Measurements from ENCODE around the gene RBM33. TPM values are rescaled to one million over a fixed set of nuclear protein-coding genes. Genes with fewer than 3 reads are reported as not detected.

Gene RBM33
- total and polyA plus RNA-seq, 9 of the 15 experiments (the other 6 are each of a cell fraction or from before 2014, with no cell fraction given): 4.4 to 80.7 (median 27.3) TPM

- TF ChIP-seq CBX3 (IDR thresholded peaks at IDR 0.05; ENCODE audit: borderline replicate concordance in 1 of 2, low read length in 2 of 2) (peak in 1 of 2 experiments; percentile 43; a peak in 1 of 3 replicates), XRCC4 (IDR thresholded peaks at IDR 0.05; ENCODE audit: extremely low read depth, insufficient read depth, insufficient read length) (no peak), THAP7 (CRISPR knock-in tag; IDR thresholded peaks at IDR 0.05) (no peak), CHD4 (IDR thresholded peaks at IDR 0.05; ENCODE audit: insufficient read depth, insufficient replicate concordance, low read depth, low read length, poor library complexity, severe bottlenecking) (no peak), PRPF4 (IDR thresholded peaks at IDR 0.05; ENCODE audit: insufficient read depth, low read depth, low read length, poor library complexity, severe bottlenecking) (peak; percentile 43), HDAC3 (IDR thresholded peaks at IDR 0.05; ENCODE audit: borderline replicate concordance, partially characterized antibody) (no peak), WHSC1 (IDR thresholded peaks at IDR 0.05; ENCODE audit: low read length) (no peak), ZNF347 (CRISPR knock-in tag; IDR thresholded peaks at IDR 0.05; ENCODE audit: low read depth) (no peak), ZNF408 (CRISPR knock-in tag; IDR thresholded peaks at IDR 0.05; ENCODE audit: low read depth) (no peak), NCOR1 (IDR thresholded peaks at IDR 0.05) (no peak), THRB (CRISPR knock-in tag; conservative IDR thresholded peaks at IDR 0.05) (peak; percentile 63; the same call in 1 of the 2 replicates), SUPT5H (IDR thresholded peaks at IDR 0.05) (peak; percentile 90), FUS (optimal IDR thresholded peaks at IDR 0.05; ENCODE audit: low read depth, low read length) (no peak), RNF2 (IDR thresholded peaks at IDR 0.05) (0 out of 2 replicates have a peak, but pooled peaks have one; percentile 33), ATF6 (CRISPR knock-in tag; IDR thresholded peaks at IDR 0.05) (peak; percentile 44; the same call in 1 of the 2 replicates), ZNF830 (CRISPR knock-in tag; IDR thresholded peaks at IDR 0.05) (peak; percentile 61; the same call in 1 of the 2 replicates), ZNF197 (CRISPR knock-in tag; IDR thresholded peaks at IDR 0.05; ENCODE audit: low read depth) (no peak), E2F1 (CRISPR knock-in tag; IDR thresholded peaks at IDR 0.05) (no peak), CBX2 (IDR thresholded peaks at IDR 0.05; ENCODE audit: insufficient read depth, low read length, poor library complexity, severe bottlenecking) (no peak), NR4A1 (CRISPR knock-in tag; IDR thresholded peaks at IDR 0.05) (no peak), NR4A1 (tag; IDR thresholded peaks at IDR 0.05) (0 out of 2 replicates have a peak, but pooled peaks have one; percentile 48), E2F3 (CRISPR knock-in tag; IDR thresholded peaks at IDR 0.05) (peak; percentile 47), BRF1 (IDR thresholded peaks at IDR 0.05; ENCODE audit: borderline replicate concordance, extremely low read depth, insufficient read length) (no peak)
These were observed at the start of gene RBM33 (continued) for GRCh38 chr7:155644178-155644970.

Data from K562 (cell line).